Ishikawa (cell line): ENCODE results near the gene TRDN.

Source experiments
- CEBPB ChIP-seq: IDR thresholded peaks from 2 replicates; pipeline ENCODE4 v1.6.1; 2012
- CREB1 ChIP-seq: IDR thresholded peaks from 2 replicates; pipeline ENCODE4 v1.6.1; 2012; ENCODE audit warnings: low read depth
- EGR1 ChIP-seq: IDR thresholded peaks from 2 replicates; pipeline ENCODE4 v1.6.1; 2012
- EP300 ChIP-seq: IDR thresholded peaks from 2 replicates; pipeline ENCODE4 v1.6.1; 2012; ENCODE audit warnings: borderline replicate concordance
- FOXM1 ChIP-seq: IDR thresholded peaks from 2 replicates; pipeline ENCODE4 v1.6.1; 2012; ENCODE audit warnings: low read depth, borderline replicate concordance
- MAX ChIP-seq: IDR thresholded peaks from 2 replicates; pipeline ENCODE4 v1.6.1; 2012
- NFIC ChIP-seq: IDR thresholded peaks from 2 replicates; pipeline ENCODE4 v1.6.1; 2012
- RAD21 ChIP-seq: IDR thresholded peaks from 2 replicates; pipeline ENCODE4 v1.6.1; 2012; ENCODE audit warnings: low read depth
- REST ChIP-seq: IDR thresholded peaks from 2 replicates; pipeline ENCODE4 v1.6.1; 2012; ENCODE audit warnings: low read depth, mild to moderate bottlenecking
- TAF1 ChIP-seq: IDR thresholded peaks from 2 replicates; pipeline ENCODE4 v1.6.1; 2012; ENCODE audit warnings: low read depth, mild to moderate bottlenecking
- TCF12 ChIP-seq: IDR thresholded peaks from 2 replicates; pipeline ENCODE4 v1.6.1; 2012; ENCODE audit warnings: low read depth
- TEAD4 ChIP-seq: IDR thresholded peaks from 2 replicates; pipeline ENCODE4 v1.6.1; 2012
- USF1 ChIP-seq: IDR thresholded peaks from 2 replicates; pipeline ENCODE4 v1.6.1; 2012
- YY1 ChIP-seq: IDR thresholded peaks from 2 replicates; pipeline ENCODE4 v1.6.1; 2012; ENCODE audit warnings: low read depth
- ZBTB7A ChIP-seq: IDR thresholded peaks from 2 replicates; pipeline ENCODE4 v1.6.1; 2012; ENCODE audit warnings: low read depth

TRDN gene

GRCh38 chr6:123570813-123571684 lies 65.7 kb downstream of the TRDN start:
- TF ChIP-seq NFIC (no peak), YY1 (no peak), CREB1 (no peak), TEAD4 (no peak), CEBPB (no peak), ZBTB7A (no peak), REST (no peak), USF1 (no peak), MAX (no peak), RAD21 (no peak)

GRCh38 chr6:123569575-123569974 lies 67.2 kb downstream of the TRDN start:
- TF ChIP-seq FOXM1: no peak
- no peak for TF ChIP-seq REST

- TF ChIP-seq MAX: no peak
- TF ChIP-seq FOXM1: no peak
- TF ChIP-seq TCF12: no peak
- TF ChIP-seq YY1: no peak
- TF ChIP-seq ZBTB7A: no peak
- no peak for TF ChIP-seq CEBPB
- TF ChIP-seq EGR1: no peak
- no peak for TF ChIP-seq TAF1
- TF ChIP-seq REST: no peak
- TF ChIP-seq EP300: no peak
- TF ChIP-seq USF1: no peak
- TF ChIP-seq NFIC: no peak
- no peak for TF ChIP-seq CREB1
- TF ChIP-seq RAD21: no peak
- no peak for TF ChIP-seq TEAD4
Observed at GRCh38 chr6:123565529-123565928, 71.2 kb downstream of the TRDN start.

- TF ChIP-seq MAX (no peak), CREB1 (no peak), EGR1 (no peak), TCF12 (no peak), TAF1 (no peak), EP300 (no peak), REST (no peak), FOXM1 (no peak), USF1 (no peak), NFIC (no peak), RAD21 (no peak), CEBPB (no peak), YY1 (no peak), ZBTB7A (no peak)
Observed at GRCh38 chr6:123564361-123564760, 72.4 kb downstream of the TRDN start.
